Stimulated activated CD4-positive, alpha-beta T cell treated with anti-CD3 and anti-CD28 coated beads, TNF-alpha, amount 100 ng/mL, for 4 hours (primary cell): ENCODE measurements around the gene CLCF1.

ENCODE experiments used
- DNase-seq, 3 experiments: peaks; one replicate each; pipeline ENCODE4 v3.0.0-alpha.2; 2020; ENCODE audit warnings: low read depth in 3 of 3

CLCF1 gene

GRCh38 chr11:67372993-67373647 is at the start of gene CLCF1:
Gene CLCF1, minus strand, starts transcription at chr11:67373598. Its CDS starts 59 bp downstream, at chr11:67373539.
- no peak for DNase-seq

DNA sequence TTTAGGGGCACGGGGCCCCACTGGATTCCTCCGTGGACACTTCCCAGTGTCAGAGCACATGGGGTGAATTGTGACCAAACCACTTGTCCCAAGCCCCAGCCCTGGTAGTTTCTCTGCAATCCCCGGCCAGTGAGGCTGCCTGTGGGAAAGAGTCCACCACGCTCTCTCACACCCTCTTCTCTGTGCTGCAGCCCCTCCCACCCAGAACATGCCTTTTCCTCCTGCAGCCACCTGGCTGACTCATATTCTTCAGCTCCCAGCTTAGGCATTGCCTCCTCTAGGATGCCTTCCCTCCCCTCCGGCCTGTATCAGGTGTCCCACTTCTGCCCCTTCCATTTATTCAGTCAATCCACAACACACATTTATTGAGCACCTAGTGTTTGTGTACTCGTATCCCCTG is 49.5 kb upstream of the CLCF1 start:
- no peak for DNase-seq

- DNase-seq = no peak
Observed at GRCh38 chr11:67421430-67422031, 48.1 kb upstream of the CLCF1 start.

DNA sequence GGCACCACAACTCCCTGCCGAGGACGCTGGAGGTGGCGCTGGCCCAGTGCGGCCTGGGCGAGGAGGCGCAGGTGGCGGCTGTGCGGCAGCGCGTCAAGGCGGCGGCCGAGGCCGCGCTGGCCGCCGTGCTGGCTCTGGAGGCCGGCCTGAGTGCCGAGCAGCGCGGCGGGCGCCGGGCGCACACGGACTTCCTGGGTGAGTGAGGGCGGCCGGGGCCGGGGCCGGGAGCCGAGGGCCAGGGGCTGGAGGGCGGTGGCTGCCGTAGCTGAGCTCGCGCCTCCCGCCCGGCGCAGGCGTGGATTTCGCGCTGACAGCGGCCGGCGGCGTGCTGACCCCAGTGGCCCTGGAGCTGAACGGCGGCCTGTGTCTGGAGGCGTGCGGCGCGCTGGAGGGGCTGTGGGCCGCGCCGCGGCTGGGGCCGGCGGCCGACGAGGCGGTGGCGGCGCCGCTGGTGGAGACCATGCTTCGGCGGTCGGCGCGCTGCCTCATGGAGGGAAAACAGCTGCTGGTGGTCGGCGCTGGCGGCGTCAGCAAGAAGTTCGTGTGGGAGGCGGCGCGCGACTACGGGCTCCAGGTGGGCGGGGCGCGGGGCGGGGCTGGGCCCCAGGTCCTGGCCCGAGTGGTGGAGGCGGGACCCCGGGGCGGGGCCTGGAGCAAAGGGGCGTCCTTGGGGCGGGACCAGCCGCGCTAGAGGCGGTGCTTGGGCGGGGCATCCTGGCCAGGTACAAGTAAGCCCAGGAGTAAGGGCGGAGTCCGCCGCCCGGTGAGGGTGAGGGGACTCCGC is 47.4 kb upstream of the CLCF1 start:
- peak; percentile 98 to 99 (median 98) for DNase-seq

GRCh38 chr11:67420147-67420645 is 46.8 kb upstream of the CLCF1 start:
- DNase-seq = no peak

DNA sequence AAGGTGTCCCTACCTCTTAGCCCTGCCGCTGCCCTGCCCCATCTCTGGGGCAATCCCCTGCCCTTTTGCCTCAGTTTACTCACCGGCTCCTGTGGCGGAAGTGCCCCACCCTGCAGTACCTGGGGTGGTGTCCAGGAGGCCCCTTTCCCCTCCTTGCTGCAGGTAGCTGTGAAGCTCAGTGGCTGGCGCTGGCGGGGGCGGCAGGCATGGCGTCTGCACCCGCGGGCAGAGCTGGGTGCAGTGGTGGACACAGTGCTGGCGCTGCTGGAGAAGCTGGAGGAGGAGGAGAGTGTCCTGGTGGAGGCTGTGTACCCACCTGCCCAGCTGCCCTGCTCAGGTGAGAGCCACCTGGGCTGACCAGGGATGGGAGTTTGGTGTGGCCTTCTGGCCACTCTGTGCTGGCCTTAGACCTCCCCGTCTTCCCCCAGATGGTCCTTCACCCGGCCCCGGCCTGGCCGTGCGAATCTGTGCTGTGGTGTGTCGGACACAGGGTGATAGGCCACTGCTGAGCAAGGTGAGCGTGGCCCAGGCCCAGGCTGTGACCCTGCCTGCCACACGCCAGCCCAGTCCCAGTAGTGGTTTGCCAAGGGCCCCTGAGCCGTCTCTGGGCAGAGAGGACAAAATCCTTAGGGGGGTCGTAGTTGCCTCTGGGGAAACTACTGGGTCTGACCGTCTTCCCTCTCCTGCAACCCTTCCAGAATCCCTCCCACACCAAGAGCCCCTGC is 46.1 kb upstream of the CLCF1 start:
- no peak for DNase-seq

DNA sequence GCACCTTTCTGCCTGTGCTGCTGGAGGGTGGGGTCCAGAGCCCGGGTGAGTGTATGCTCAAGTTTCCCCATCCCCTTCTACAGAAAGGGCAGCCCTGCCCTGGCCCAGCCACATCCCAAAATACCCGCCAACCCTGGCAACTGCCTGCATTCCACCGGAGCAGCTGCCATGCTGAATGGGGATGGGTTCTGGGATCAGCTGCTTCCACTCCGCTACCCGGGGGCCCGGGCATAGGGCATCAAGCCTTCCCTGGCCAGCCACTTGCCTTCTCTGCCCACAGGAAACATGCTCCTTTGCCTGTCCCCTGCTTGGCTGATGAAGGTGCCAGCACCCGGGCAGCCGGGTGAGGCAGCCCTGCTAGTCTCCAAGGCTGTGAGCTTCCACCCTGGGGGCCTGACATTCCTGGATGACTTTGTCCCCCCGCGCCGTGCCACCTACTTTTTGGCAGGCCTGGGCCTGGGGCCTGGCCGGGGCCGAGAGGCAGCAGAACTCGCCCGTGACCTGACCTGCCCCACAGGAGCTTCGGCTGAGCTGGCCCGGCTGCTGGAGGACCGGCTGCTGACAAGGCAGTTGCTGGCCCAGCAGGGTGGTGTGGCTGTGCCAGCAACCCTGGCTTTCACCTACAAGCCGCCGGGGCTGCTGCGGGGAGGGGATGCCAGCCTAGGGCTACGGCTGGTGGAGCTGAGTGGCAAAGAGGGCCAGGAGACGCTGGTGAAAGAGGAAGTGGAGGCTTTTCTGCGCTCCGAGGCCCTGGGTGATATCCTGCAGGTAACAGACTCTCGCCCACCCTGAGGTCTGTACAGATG is 45.3 kb upstream of the CLCF1 start:
- DNase-seq = no peak

- DNase-seq = no peak
Observed at GRCh38 chr11:67417425-67417824, 44.0 kb upstream of the CLCF1 start.

GRCh38 chr11:67416416-67417335 is 43.3 kb upstream of the CLCF1 start:
- peak in 2 of 3 experiments; percentile 58 to 73 for DNase-seq

DNA sequence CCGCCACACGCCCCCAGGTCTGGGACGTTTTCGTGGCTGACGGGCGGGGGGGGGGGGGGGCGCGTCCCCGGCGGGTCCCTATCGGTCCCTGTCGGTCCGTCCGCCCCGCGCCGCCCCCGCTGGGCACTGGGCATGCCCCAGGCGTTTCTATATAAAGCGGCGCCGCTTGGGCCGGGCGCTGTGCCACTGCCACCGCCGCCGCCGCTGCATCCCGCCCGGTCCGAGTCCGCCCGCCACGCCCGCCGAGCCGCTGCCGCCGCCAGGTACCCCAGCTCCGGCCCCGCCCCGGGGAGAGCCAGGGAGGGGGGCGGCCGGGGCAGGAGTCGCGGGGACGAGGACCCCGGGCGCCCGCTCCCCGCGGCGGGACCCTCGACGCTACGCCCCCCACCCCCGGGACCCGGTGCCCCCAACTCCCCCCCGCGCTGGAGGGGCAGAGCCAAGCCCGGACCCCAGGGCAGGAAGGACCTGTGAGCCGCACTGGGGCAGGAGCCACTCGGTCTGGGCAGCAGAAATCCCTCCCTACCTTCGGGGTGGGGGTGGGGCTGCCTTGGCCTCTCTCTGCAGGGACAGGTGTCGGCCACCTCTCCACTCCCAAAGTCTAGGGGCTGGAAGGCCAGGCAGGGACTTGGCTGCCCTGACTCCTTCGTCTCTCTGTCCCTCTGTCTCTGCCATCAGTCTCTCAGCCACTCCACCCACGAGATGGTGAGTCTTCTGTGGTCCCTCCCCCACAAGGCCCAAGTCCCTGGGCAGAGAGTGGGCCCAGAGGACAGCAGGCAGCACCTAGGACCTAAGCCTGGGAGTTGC is 42.3 kb upstream of the CLCF1 start, which contains the start of gene CARNS1:
Gene CARNS1 (plus strand): TSS at position 178 of the 804 bp plus-strand sequence. CDS start 522 bp downstream, at position 700.
- DNase-seq = no peak

DNA sequence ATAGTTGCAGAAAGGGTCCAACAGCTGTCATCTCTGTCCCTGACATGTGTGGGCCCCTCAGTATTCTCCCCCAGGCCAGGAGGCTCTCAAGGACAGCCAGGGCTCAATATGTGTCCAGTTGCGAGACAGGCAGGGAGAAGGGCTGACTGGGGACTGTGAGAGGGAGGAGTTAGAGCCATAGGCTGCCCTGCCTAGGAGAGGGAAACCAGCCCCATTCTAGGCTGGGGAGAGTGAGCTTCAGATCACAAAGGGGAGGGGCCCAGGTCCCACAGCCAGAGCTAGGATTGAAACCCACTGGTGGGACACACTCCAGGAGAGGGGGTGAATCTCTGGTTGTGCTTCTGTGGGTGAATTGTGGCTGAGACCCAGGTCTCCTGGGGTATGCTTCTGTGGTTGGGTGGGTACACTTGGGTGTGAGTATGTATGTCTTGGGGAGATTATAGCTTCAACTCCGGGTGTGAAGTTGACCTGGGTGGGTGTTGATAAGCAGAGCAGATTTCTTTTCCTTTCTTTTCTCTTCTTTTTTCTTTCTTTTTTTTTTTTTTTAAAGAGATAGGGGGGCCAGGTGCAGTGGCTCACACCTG is 40.0 kb upstream of the CLCF1 start:
- DNase-seq = no peak

GRCh38 chr11:67412495-67413179 is 39.2 kb upstream of the CLCF1 start:
- no peak for DNase-seq

DNA sequence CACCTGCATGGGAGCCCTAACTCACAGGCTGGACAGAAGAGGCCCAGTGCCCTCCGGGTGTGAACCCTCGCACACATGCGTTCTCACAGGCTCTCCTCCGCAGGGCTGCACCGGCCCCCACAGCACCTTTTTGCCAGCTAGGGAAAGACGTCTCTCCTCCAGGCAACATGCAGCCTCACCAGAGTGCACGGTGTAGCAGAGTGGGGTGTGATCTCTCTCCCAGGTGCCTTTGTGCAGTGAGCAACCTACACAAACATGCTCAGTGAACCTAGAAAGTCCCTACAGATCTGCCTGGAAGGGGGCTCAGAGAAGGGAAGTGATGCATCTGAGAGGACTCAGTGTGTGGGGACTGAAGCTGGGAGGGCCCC is 38.4 kb upstream of the CLCF1 start:
- no peak for DNase-seq

GRCh38 chr11:67410984-67411784 is 37.8 kb upstream of the CLCF1 start:
- DNase-seq = no peak

DNA sequence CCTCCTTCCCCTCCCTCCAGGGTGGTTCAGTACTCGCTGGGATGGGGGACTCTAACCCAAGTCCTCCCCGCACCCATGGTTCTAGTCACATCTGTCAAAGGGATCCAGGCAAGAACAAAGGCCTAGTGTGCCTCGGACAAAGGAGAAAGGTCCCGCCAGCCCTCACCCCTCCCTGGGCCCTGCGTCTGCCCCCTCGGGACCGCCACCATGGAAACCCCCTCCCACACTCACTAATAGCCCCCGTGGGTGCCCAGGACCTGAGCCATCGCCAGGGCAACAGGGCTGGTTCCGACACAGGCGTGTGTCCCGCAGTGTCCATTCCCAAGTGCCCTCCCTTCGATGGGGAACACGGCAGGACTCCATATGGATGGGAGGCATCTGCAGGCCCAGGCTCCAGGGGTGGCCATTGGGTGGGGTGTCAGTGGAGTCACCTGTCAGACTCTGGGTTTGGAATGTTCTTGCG is 37.0 kb upstream of the CLCF1 start:
- no peak for DNase-seq

DNA sequence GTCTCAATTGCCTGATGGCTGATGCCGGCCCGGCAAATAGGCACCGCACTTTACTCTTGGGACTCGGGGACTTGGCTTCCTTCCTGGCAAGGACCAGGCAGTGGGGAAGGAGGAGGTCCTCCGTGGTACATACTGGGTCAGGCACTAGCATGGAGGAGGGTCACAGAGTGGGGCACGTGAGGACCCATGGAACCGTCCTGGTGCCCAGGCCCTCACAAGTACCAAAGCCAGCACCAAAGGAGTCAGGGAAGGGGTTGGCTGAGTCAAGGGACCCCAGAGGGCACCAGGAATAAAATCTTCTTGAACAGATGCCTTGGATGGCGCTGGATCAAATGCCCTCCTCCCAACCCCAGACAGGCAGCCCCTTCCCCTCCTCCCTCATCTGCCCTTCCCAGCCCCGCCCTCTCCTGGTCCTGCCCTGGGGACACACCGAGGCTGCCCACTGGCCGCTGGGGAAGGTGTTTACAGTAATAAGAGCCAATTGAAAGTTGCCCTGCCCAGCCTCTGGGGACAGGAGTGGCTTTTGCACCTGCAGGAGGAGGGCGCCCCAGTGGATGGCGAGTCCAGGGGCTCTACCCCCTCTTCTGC is 36.5 kb upstream of the CLCF1 start:
- no peak for DNase-seq

DNA sequence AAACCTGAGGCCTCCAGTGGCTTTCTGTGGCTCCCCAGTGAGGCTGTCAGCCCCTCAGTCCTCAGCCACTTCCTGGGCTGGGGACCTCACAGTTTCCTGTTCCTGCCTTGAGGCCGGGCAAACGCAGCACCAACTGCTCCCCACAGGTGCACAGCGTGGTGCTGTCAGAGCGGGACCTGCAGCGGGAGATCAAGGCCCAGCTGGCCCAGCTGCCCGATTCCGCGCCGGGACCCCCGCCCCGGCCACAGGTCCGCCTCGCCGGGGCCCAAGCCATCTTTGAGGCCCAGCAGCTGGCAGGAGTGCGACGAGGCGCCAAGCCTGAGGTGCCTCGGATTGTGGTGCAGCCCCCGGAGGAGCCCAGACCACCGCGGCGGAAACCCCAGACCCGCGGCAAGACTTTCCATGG is 35.9 kb upstream of the CLCF1 start:
- no peak for DNase-seq
